Measurements from ENCODE around the gene BDKRB2. TPM values are rescaled to one million over a fixed set of nuclear protein-coding genes. Genes with fewer than 3 reads are reported as not detected.

BDKRB2 gene
- total RNA-seq, 2 experiments from 2014 or later: not detected

DNA sequence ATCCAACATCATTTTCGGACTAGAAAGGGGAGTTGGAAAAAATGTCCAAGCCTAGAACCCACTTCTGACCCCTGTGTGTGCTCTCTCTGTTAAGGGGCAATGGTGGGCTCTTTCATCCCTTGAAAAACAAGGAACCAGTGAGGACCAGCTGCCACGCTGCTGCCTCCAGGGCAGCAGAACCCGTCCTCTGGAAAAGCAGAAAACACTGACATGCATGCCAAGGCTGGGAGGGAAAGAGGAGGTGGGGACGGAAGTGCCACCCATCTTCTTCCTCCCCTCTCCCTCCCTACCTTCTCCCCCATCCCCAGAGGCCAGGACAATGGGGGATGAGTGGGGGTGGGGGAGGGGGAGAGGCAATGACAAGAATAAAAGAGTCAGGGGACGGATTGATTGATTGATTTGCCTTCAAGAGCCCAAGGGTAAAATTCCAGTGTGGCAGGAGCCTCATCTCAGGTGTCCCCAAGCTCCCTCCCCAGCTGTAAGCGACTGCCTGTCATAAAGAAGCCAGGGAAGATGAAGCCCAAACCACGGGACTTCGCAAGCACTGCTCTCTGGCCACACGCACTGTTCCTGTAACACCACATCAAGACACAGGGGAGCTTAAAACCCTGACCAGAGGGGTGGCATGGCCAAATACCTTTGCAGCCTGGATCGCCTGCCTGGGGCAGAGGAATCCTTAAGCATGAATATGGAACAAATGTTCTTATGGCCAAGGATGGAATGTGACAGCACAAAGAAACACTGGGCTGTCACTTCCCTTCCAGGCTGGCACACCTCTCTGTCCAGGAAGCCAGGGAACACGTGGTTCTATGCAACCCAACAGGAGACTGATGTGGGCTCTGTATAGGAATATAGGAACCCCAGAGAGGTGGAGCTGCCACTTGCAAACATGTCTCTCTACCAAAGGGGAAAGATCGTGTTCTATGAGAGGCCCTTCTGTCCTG lies 38.9 kb upstream of the BDKRB2 start:
- H3K9me3 Mint-ChIP-seq (ENCODE audit: low read depth): no peaks in the 10 kb centered on the region
- H3K36me3 Mint-ChIP-seq (ENCODE audit: low read depth): no peaks in the 10 kb centered on the region
- no peaks in the 10 kb centered on the region for H3K4me1 Mint-ChIP-seq
- CTCF ChIA-PET: interaction anchor here (0.5 kb wide), 1 partner anchor 10 kb away, joined by 3 read pairs; no protein-coding TSS in a partner anchor
- intact Hi-C loops (cut with DNase I, micrococcal nuclease): no loop called here
- H3K27ac Mint-ChIP-seq: no peak overlapping the region
- no peak overlapping the region for H3K4me3 Mint-ChIP-seq
- DNase-seq: no peak
- ATAC-seq: no peak
- POLR2A ChIA-PET: no interaction called here
- no peaks in the 10 kb centered on the region for H3K27me3 Mint-ChIP-seq

DNA sequence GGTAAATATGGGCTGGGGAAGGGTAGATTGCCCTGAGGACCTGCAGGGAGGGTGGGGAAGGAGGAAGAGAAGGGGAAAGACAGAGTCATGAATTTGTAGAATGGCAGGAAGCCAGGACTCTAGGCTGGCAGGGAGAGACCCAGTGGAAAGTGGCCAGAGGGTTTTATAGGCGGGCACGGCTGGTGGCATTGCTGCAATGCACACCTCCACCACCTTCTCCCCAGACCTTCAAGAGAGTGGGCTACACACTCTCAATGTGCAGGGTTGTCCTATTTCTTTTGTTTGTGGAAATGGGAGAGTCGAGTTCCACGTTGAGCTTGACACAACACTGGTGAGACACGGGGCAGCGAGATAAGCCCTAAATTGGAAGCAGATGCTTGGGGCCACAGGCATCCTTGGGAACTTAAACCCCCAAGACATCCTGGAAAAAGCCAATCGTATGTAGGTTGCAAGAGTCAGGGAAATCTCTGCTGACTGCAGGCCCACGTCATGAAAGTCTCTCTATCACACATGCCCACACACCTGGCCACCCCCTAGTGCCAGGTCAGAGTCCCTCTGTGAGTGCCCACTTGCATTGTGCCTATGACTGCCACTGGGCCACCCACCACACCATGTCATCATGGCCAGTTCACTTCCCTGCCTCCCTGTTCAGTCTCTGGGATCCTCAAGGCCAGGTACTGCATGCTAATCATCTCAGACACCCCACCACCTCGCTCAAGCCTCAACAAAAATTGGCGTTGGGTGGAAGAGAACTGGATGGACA lies 38.0 kb upstream of the BDKRB2 start:
- DNase-seq: no peak
- ChIA-PET POLR2A (no interaction called here), CTCF (no interaction called here)
- H3K9me3 Mint-ChIP-seq (ENCODE audit: low read depth): no peaks in the 10 kb centered on the region
- ATAC-seq: no peak
- peaks cover 2% of the 10 kb centered on the region for H3K27me3 Mint-ChIP-seq
- H3K27ac Mint-ChIP-seq: no peak overlapping the region
- intact Hi-C loops (cut with DNase I, micrococcal nuclease): no loop called here
- no peak overlapping the region for H3K4me3 Mint-ChIP-seq
- no peaks in the 10 kb centered on the region for H3K4me1 Mint-ChIP-seq
- H3K36me3 Mint-ChIP-seq (ENCODE audit: low read depth): no peaks in the 10 kb centered on the region

DNA sequence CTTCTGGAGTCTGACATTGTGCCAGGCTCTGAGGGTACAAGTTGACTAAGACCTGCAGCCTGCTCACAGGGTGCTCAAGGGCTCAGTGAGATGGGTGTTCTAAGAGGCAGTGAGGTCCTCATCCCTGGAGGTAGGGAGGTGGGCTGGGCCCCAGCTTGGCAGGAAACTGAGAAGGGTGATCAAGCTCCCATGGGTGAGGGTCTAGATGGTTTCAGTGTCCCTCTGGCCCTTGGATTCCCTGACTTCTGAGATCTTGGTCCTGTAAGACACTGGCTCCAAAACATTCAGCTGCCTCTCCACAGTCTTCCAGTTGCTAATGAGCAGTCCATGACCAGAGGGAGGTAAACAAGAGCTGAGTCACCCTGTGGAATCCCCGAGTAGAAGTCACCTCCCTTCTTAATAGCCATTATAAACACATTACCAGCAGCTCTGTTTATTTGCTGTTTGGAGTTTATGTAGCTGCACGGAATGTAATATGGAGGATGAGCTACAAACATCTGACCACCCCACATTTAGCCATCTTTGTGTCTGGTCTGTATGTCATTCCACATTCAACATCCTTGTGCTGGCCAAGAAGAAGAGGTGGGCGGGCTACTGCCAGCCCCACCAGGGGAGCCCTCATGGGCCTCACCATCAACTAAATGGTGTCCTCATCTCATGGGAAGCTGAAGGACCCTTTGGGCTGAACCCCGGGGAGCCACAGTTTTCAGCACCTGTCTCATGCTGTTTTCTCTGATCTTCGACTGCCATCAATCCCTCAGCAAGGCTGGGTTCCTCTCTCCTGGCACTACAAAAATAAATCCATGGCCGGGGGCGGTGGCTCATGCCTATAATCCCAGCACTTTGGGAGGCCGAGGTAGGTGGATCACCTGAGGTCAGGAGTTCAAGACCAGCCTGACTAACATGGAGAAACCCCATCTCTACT lies 37.2 kb upstream of the BDKRB2 start:
- DNase-seq: no peak
- Mint-ChIP-seq H3K36me3 (ENCODE audit: low read depth) (no peaks in the 10 kb centered on the region), H3K27ac (no peak overlapping the region), H3K4me1 (no peaks in the 10 kb centered on the region), H3K4me3 (no peak overlapping the region), H3K27me3 (peaks cover 2% of the 10 kb centered on the region), H3K9me3 (ENCODE audit: low read depth) (no peaks in the 10 kb centered on the region)
- ATAC-seq: no peak
- ChIA-PET POLR2A (no interaction called here), CTCF (interaction anchor here (0.6 kb wide), 1 partner anchor 249 kb away, joined by 3 read pairs; no protein-coding TSS in a partner anchor)
- intact Hi-C loops (cut with DNase I, micrococcal nuclease): no loop called here

DNA sequence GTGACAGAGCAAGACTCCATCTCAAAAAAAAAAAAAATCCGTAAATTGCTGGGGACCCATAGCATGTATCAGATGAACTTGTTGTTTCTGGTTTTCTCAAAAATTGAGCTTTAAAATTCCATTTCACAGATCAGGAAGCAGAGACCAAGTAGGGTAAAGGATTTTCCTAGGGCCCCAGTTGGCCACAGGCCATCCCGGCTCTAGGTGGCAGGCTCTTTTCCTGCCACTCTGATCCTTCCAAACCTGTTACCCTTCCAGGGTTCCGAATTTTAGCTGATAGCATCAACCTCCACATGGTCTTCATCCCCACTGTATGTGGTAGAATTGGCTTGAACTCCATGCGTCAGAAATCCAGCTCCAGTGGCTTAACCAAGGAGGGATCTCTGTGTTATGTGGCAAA lies 36.1 kb upstream of the BDKRB2 start:
- Mint-ChIP-seq H3K4me1 (no peaks in the 10 kb centered on the region), H3K27ac (no peak overlapping the region), H3K36me3 (ENCODE audit: low read depth) (no peaks in the 10 kb centered on the region), H3K4me3 (no peak overlapping the region), H3K27me3 (peaks cover 2% of the 10 kb centered on the region), H3K9me3 (ENCODE audit: low read depth) (no peaks in the 10 kb centered on the region)
- ChIA-PET POLR2A (no interaction called here), CTCF (interaction anchor here (0.7 to 0.8 kb wide), 2 partner anchors 11 to 324 kb away, joined by 3 read pairs; no protein-coding TSS in a partner anchor)
- ATAC-seq: no peak
- intact Hi-C loops (cut with DNase I, micrococcal nuclease): no loop called here
- no peak for DNase-seq

DNA sequence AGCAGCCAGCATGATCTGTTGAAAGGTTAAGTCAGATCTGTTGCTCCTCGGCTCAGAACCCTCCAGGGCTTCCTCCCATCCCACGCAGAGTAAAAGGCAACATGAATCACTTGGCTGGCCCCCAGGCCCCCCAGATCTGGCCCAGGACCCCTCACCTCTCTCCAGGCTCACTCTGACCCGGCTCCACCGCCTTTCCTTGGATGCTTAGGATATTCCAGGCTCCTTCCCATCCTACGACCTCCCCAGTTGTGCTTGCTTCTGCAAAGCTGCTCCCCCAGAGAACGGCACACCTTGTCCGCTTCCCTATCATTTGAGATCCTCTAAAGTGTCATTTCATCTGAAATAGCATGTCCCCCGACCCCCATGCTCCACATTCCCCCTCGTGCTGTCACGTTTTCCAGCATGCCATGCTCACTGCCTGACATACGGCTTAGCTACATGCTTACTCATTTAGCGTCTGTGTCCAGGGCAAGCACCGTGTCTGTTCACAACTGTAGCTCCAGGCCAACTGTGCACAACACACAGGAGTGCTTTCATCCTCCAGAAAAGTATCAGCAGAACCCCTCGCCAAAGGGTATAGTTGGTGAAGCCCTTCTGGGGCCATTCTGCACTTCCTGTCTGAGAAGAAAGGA lies 33.6 kb upstream of the BDKRB2 start:
- no peaks in the 10 kb centered on the region for H3K36me3 Mint-ChIP-seq (ENCODE audit: low read depth)
- ATAC-seq (no peak), DNase-seq (no peak)
- CTCF ChIA-PET: interaction anchor here (0.5 to 0.9 kb wide), 3 partner anchors 18 to 1415 kb away, joined by 3 to 4 read pairs (median 3); no protein-coding TSS in a partner anchor
- peaks cover 2% of the 10 kb centered on the region for H3K27me3 Mint-ChIP-seq
- no peak overlapping the region for H3K4me3 Mint-ChIP-seq
- intact Hi-C loops (cut with DNase I, micrococcal nuclease): no loop called here
- no peaks in the 10 kb centered on the region for H3K4me1 Mint-ChIP-seq
- no peak overlapping the region for H3K27ac Mint-ChIP-seq
- POLR2A ChIA-PET: no interaction called here
- no peaks in the 10 kb centered on the region for H3K9me3 Mint-ChIP-seq (ENCODE audit: low read depth)

DNA sequence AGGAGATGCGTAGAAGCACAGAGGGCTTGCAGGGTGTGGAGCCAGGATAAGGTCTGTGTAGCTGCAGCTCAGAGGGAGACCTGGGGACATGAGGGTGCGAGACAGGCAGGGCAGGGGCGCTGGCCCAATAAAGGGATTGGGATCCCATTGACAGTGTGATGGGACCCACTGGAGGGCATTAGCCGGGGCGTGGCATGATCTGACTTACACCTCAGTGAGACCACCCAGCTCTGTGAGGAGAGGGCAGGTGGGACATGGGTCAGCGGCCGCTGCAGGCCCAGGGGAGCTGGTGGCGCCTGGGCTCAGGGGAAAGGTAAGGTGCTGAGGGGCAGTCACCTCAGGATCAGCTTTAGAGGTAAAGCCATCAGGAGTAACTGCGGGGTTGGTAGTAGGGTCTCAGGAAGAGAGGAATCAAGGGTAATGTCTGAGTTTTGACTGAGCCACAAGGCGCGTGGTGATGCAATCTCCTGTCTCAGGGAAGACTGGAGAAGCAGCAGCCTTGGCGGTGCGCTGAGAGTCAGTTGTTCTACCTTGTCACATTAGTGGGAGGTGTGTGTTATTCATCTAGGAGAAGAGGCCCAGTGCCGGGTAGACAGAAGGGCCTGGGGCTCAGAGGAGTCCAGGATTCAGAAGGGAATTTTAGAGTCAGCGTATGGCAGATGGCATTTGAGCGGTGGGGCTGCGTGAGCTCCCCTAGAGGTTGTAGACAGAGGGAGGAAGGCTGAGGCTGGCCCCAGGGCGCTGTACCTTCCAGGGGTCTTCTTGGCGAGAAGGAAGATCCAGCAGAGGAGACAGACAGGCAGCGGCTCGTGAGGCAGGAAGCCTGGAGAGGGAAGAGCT lies 30.8 kb upstream of the BDKRB2 start:
- Mint-ChIP-seq H3K36me3 (ENCODE audit: low read depth) (no peaks in the 10 kb centered on the region), H3K4me1 (peaks cover 11% of the 10 kb centered on the region)
- CTCF ChIA-PET: interaction anchor here (1.4 kb wide), 1 partner anchor 45 kb away, joined by 4 read pairs; no protein-coding TSS in a partner anchor

DNA sequence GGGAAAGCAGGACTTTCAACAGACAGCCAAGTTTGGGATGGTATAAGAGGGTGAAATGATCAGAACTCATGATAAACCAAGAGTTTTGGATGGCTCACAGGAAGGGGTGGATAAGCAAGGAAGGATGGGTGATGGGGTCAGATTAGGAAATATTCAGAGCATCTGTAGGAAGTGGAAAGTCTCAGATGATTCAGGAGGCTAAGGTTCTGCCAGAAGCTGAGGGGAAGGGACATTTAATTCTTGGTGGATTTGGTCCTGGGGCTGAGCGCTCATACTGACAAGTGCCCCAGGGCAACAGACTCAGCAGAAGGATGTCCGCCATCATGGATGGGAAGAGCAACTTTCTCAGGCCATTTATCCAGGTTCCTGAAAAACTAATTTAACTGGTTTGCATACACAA lies 28.4 kb upstream of the BDKRB2 start:
- Mint-ChIP-seq H3K36me3 (ENCODE audit: low read depth) (no peaks in the 10 kb centered on the region), H3K27ac (no peak overlapping the region), H3K27me3 (peaks cover 2% of the 10 kb centered on the region), H3K4me3 (no peak overlapping the region), H3K9me3 (ENCODE audit: low read depth) (no peaks in the 10 kb centered on the region), H3K4me1 (peaks cover 11% of the 10 kb centered on the region)
- DNase-seq: no peak
- POLR2A ChIA-PET: no interaction called here
- no peak for ATAC-seq
- CTCF ChIA-PET: no interaction called here
- intact Hi-C loops (cut with DNase I, micrococcal nuclease): no loop called here

More for the DNA sequence above, 30.8 kb upstream of the BDKRB2 start:
- POLR2A ChIA-PET: no interaction called here
- Mint-ChIP-seq H3K27me3 (peaks cover 3% of the 10 kb centered on the region), H3K27ac (peak overlapping the region; percentile 2), H3K9me3 (ENCODE audit: low read depth) (no peaks in the 10 kb centered on the region), H3K4me3 (no peak overlapping the region)
- ATAC-seq (no peak), DNase-seq (no peak)
- intact Hi-C loops (cut with DNase I, micrococcal nuclease): no loop called here

DNA sequence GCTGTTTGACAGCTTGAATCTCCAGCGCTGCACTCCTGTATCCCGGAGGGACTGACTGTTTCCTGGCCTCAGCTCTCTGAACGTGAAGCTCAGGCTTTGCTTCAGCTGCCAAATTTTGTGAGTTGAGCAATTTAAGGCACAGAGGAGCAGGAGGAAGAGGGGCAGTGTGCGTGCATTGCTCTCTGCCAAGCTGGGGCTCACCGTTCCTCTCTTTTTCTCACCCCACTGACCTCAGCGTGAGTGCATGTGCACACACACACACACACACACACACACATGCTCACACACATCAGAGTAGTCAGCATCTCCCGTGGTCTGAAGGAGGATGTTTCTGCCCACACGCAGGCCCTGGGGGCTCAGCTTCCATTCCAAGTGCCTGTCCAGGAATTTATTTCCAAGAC lies 27.8 kb upstream of the BDKRB2 start:
- H3K27ac Mint-ChIP-seq: no peak overlapping the region
- DNase-seq (no peak), ATAC-seq (no peak)
- peaks cover 1% of the 10 kb centered on the region for H3K27me3 Mint-ChIP-seq
- ChIA-PET POLR2A (no interaction called here), CTCF (no interaction called here)
- intact Hi-C loops (cut with DNase I, micrococcal nuclease): no loop called here
- H3K4me3 Mint-ChIP-seq: no peak overlapping the region
- peaks cover 11% of the 10 kb centered on the region for H3K4me1 Mint-ChIP-seq
- H3K36me3 Mint-ChIP-seq (ENCODE audit: low read depth): no peaks in the 10 kb centered on the region
- H3K9me3 Mint-ChIP-seq (ENCODE audit: low read depth): no peaks in the 10 kb centered on the region

DNA sequence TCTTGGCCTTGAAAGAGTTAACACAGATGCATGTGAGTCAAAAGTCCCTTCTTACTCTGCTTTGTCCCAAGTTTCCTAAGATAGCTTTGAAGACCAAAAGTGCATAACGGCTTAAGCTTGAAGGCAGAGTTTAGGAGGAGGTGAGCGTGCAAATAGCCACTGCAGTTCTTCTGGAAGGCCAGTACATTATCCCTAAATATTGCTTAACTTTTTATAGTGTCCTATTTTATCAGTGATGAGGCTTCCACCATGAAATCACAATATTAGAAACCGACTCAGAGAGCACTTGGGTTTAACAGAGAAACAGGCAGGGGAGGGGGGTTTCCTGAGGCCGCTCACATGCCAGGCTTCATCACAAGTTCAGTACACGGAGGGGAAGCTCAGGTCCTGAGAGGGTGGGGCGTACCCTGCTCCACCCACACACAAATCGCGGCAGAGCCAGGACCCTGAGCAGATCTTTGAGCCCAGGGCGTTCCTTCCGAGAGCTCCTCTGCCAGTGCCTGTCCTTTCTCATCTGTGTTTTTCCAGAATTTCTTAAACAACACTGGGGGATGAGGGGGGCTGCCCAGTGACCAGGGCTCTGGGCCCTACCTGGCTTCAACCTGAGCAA lies 26.8 kb upstream of the BDKRB2 start:
- ChIA-PET POLR2A (no interaction called here), CTCF (interaction anchor here (0.7 kb wide), 1 partner anchor 17 kb away, joined by 3 read pairs; no protein-coding TSS in a partner anchor)
- ATAC-seq (peak; percentile 73), DNase-seq (peak; percentile 46)
- intact Hi-C loops (cut with DNase I, micrococcal nuclease): no loop called here
- Mint-ChIP-seq H3K4me1 (peaks cover 11% of the 10 kb centered on the region), H3K27me3 (peaks cover 1% of the 10 kb centered on the region), H3K36me3 (ENCODE audit: low read depth) (no peaks in the 10 kb centered on the region), H3K9me3 (ENCODE audit: low read depth) (no peaks in the 10 kb centered on the region), H3K27ac (no peak overlapping the region), H3K4me3 (no peak overlapping the region)
